NAMALWA (cell line): ENCODE data around the gene C16orf78.

ENCODE experiments used
- DNase-seq: peaks from one replicate; pipeline ENCODE4 v3.0.0-alpha.2; 2015; ENCODE audit warnings: low spot score

The C16orf78 gene, protein sequence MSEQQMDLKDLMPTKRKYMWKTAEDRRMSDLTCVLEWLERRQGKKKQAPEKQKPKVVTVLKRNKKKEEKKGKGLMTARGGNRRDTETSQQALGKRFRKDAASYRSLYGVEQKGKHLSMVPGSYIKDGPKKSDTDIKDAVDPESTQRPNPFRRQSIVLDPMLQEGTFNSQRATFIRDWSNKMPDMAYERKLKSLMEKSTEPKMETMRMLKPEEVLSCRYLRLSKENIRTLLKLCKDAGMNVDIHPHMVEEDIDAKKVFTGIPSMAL

DNA sequence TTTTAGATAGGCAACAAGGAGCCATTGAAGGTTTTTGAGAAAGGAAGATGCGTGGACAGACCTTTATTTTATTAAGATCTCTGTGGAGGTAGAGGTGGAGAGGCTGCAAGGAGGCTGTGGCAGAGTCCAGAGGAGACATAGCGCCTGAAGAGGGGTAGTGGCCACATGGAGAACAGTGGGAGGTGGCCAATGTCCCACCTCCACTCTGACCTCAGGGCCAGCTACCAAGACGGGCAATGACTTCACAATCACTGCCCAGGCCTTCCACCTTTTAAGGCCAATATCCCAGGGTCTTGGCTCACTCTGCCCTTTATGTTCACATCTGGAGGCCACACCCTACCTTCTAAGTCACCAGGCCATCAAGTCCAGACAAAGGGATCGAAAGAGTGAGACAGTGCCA, at the start of gene C16orf78:
Gene C16orf78, plus strand, starts transcription at position 301 of the 400 bp plus-strand sequence. CDS start 136 bp downstream, outside the sequence.
- no peak for DNase-seq

DNA sequence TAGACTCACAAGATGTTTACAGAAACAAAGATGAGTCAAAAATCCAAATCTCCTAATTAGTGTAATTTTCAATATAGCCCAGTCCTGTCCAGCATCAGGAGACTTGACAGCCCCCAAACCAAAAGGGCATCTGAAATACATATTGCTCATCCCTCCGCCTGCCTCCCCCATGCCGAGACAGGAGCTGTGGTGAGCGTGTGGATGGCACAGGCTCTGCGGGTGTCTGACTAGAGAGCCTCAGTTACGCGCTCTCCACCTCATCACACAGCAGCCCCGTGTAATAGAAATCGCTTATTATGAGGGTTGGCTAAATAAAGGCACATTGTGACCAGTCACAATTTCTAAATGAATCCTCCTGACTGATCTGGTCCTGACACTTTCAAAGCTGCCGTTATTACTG, 48.9 kb upstream of the C16orf78 start:
- DNase-seq = no peak

DNA sequence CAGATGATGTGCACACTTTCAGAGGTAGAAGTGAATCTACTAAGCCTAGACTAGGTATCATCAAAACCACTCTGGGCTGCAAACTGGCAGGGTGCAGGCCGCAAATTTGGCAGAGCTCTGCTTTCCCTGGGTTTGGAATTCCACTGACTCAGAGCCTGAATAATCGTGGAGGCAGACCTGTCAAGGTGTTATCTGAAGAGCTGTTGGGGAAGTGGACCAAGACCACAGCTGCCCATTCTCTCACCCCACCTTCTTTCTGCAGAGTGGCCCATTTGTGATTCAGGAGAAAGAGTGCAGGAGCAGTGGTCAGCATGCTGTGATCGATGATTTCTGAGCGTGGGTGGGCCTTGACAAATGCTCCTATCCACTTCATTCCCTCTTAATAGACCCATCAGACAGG, 46.1 kb upstream of the C16orf78 start:
- DNase-seq = no peak

DNA sequence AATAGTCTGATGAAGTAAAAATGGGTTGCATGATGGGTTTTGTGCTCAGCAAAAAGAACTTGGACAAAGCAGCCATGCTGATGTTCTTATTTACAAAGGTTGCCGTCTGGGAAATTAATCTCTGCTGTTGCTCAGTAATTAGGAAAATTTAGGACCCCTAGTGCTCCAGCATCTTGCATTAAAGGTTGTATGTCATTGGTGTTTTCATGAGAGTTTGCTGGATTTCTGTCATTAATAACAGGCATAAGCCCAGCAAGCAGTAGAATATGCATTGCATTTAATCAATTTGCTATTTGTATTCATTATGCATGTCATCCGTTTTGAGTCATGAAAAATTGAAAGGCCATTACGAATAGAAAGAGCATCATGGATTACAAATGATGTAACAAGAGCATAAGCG, 45.3 kb upstream of the C16orf78 start:
- no peak for DNase-seq

DNA sequence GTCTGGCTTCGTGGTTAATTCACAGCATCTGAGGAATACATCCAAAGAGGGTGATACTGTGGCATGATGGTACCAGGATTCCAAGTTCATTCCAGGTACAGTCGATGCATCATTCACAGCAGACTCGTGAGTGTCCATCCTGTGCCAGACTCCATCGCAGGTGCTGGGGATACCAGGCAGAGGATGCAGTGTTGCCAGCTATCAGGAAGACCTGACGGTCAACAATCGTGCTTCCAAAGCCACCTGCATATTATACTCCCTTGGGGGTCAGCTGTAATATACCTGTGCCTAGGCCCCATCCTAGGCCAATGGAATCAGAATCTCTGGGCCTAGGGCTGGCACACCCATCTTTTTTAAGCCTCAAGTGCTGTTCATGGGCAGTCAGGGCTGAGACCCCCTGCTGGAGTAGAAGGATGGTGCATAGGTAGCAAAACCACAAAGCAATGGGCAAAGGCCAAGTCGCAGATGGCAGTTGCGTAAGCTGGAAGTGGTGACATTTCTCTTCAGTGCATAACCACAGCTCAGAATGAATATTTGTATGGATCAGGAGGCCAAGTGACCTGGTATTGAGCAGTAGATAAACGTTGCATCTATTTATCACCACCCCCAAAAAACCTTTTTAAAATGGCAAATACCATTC, 42.9 kb upstream of the C16orf78 start:
- no peak for DNase-seq

DNA sequence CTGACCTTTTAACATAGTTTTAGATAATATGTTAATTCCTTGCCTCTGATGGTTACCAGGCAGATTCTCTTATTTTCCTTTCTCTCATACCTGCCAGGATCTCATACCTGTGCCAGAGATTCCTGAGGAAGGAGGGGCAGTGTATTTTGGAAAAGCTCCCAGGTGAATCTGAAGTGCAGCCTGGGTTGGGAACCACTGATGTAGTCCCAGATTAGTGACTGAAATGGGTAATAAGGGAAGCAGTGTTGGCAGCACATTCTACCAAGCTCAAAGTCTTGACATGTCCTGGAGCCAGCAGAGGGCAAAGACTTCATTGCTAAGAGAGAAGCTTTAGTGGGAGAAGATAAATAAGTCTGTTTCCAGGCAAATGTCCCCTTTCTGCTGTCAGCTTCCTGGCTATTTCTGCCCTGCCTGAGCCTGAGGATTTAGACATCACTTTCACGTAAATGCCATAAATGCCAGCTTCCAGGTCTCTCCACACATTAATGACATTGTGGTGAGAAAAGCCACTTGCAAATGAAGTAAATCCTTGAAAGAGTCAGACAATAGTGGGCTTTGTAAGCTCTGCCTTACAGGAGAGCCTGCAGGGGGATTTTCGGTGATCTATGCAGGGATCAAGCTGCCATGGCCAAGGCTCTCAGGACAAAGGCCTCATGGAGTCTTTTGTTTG, 40.9 kb upstream of the C16orf78 start:
- DNase-seq = no peak

DNA sequence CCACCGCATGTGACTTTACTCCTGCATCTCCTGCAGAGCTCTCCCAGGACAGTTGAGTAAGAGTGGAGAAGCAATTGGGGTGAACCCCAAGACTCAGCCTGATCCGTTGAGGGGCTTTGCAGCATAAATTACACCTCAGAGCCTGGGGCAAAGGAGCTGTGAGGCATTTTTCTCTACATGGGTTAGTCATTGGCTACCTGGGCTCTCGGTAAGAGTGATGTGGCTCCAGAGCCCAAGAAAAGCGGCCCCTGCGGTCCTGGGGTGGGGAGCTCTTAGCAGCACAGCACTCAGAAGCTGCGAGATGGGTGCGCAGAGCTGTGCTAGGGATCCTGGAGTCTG, 40.4 kb upstream of the C16orf78 start:
- DNase-seq = no peak

DNA sequence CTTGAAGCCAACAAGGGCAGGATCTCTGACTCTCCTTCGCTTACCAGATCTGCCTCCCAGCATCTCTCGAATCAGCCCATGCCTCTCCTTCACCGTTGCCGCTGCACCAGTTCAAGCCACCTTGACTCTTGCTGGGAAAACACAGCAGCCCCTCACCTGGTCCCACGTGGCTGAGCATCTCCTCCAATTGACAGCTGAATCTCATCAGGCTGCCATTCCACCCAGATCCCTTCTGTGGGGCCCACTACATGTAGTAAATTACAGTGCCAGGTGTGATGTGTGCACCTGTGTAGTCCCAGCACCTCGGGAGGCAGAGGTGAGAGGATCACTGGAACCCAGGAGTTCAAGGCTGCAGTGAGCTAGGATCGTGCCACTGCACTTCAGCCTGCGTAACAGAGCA, 37.8 kb upstream of the C16orf78 start:
- no peak for DNase-seq

DNA sequence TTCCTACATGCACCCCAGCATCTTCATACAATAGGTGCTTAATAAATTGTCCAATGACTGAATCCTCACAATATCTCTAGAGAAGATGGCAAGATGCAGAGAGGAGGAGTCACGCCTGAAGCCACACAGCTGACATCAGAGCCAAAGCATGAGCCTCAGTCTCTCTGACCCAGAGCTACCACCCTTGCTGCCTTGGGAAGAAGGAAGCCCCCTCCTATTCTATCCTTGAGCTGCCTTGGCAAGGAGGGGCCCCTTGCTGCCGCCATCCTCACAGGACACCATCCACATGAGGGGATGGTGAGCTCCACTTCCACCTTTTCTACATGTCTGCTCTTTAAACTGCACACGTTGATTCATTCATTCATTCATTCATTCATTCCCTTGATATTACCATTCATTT, 37.0 kb upstream of the C16orf78 start:
- DNase-seq = no peak

DNA sequence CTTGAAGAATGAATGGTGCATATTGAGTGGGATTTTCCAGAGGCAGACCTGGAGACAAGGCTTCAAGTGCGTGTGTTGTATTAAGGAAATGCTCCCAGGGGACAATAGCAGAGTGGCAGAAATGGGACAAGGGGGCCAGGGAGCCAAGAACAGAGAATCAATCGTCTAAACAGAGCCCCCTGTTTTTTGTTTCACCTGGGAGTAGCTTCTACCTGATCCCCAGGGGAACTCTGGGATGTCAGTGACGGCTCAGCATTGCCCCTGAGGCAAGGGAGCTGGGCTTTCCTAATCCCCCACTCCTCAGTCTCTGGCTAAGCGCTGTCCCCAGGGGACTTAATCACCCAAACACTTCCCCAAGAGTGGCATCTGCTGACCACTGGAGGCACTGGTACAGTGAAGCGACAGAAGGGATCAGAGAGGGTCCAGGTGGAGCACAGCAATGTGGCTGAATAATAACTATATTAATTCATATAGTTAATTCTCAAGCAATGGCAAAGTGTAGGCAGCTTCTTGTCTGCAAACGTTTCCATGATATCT, 35.7 kb upstream of the C16orf78 start:
- DNase-seq = no peak

DNA sequence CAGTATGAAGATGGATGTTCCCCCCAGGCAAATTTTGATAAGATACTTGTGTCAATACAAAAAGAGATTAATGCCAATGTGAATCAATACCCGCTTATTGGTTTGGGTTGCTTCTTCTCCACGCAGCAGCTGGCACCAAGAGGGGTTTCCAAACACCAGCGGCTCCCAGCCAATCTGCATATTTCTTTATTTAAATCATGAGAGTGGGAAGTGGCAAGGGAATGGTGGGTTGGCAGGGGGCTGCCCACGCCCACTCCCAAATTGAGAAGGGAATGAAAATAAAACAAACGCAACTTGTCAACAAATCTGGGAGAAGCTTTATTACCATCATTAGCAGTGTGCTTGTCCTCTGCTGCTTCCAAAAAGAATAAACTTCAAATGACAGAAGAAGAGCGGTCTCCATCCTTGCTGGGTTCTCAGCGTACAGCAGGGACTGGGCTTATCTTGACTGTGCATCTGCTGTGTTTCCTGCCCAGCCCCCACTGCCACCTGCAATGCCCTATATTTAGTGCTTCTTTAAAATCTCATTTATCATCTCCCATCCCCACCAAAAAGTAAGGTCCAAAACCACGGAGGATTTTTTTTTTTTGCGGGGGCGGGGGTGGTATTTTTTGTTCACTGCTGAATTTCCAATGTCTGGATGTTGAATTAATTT, 34.9 kb upstream of the C16orf78 start:
- no peak for DNase-seq

DNA sequence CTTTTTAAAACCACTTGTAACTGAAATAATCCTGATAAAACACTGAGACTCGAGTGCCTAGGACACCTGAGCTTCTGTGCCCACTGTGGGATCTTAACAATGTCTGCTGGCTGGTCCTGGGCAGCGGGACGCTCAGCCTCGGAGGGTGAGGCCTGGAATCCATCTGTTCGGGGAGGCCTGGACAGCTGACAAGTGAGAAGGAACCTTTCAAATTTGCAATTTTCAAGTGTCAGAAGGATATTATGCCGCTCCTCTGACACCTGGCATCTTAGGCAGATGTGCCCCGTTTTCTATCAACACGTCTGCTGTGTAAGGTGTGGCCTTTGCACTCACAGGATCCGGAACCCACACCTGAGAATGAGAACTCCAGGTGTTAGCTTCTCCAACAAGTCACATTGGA, 33.1 kb upstream of the C16orf78 start:
- no peak for DNase-seq

DNA sequence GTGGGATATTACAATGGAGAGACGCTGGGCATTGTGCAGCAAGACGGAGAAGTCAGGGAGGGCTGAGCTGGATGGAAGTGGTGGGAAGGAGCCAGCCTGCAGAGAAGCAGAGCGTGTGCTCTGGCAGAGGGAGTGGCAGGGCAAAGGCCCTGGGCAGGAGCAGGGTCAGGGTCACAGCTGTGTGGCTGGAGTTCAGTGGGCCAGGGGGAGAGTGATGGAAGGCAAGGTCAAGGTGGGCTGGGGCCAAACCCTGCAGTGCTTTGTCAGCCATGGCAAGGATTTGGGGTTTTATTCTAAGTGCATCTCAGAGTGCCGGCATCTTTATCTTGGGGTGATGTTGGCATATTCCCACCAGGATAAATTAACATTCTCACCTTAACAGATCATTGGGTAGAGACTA, 31.9 kb upstream of the C16orf78 start:
- DNase-seq = no peak

DNA sequence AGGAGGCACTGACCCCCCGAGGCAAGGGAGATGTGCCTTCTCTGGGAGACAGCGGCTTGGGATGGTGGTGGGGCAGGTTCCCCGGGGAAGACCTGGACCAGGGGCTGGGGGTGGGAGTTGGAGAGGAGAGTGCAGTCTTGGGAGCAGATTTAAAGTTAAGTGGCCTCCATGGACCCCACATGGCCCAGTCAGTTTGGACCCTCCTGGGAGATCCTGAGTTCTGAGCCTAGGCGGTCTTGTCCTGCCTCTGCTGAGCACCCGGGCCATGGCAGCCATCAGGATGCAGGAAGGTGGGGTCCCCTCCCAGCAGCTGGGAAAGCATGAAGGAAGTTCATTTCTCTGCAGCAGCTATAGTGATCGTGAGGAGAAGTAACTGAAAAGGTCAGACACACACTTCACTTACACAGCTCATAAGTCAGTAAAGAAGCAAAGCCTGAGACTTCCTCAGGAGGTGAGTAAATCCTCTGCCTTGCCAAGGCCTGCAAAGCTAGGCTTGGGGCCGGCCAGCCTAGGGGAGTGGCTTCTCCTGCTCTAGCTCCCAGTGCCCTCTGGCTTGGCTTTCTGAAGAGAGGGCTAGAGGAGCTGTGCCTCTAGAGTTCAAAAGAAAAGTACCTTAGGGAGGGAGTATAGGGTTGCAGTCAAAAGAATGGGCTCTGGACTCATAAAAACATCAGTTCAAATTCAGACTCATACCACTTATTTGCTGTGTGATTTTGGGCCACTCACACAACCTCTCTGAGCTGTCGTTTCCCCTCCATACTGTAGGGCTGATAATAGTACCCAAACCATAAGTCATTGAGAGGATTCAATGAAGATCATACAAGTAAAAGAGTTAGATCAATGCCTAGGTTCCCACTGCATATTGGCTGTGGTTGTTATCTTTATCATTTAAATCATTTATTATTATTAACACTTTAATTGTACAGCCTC, 31.0 kb upstream of the C16orf78 start:
- no peak for DNase-seq

DNA sequence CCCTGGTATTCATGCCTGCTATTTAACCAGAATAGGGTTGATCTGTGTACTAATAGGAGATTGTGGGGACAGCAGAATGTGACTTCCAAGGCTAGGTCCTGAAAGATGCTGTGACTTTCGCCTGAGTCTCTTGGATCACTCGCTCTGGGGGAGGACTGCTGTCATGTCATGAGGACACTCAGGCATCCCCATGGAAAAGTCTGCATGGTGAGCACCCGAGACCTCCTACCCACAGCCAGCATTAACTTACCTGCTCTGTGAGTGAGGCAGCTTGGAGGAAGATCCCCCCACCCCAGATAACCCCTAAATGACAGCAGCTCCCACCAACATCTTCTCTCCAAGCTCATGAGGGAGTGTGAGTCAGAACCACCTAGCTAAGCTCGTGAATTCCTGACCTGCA, 30.3 kb upstream of the C16orf78 start:
- DNase-seq = no peak

DNA sequence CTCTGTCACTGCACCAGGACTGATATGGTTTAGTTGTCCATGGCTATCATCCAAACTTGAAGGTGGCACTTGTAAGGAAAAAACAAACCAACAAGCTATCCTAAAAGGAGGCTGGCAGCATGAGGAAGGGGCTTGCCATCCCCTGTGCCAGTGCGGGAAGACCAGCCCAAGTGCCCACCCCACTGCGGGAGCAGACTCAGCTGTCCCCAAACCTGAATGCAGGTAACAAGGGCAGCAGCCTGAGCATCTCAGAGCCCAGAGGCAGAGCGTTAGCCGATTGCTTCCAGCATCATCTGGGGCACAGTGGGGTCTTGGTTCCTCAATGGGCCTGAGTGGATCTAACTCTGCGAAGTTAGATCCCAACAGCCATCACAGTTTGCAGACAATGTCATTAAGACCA, 29.2 kb upstream of the C16orf78 start:
- DNase-seq = no peak

DNA sequence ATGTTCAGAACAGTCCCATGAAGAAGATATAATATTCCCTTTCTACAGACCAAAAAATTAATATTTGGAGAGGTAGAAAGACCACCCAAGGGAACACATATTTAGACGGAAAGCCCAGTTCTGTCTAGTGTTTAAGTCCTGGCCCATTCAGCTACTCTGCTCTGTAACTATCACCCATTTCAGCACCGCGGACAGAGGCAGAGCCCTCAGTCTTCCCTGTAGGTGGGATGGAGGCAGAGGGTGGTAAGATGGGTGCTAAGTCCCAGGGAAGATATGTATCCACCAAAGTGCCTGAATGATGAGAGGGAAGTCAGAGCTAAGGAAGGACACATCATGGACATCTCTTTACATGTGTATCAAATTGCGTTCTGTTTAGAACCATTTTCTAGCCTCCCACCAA, 27.8 kb upstream of the C16orf78 start:
- peak; percentile 31 for DNase-seq

DNA sequence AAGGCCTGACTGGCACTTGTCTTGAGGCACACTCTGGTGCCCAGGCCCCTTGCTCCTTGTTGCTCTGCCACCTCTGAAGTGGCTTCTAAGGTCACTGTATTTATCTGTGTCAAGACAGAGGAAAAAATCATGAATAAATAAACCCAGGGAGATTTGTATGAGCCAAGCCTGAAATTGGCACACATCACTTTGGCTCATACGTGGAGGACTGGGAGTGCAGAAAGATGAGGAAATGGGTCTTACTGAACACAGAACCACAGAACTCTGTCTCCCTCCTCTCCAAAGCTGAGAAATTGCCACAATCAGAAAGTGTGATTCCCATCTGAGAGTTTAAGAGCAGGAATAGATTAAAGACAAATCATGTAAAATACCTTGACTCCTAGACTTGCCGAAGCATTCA, 27.1 kb upstream of the C16orf78 start:
- no peak for DNase-seq

DNA sequence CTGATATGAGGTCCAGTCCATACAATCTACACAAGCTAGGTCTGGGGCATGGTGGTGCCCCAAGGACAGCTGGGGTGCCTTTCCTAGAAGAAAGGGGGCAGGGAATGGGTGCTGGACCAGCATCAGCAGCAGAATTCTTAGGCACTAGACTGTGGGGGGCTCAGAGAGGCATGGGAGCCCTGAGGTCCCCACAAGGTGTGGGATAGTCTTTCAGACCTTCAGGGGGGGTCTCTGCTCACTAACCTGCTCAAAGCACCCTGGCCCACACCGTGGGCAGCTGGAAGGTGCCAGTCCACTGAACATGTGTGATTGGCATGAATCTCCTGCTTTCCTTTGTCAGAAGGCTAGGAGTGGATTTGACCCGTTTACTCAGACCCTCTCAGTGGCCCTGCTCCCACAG, 26.1 kb upstream of the C16orf78 start:
- DNase-seq = no peak

DNA sequence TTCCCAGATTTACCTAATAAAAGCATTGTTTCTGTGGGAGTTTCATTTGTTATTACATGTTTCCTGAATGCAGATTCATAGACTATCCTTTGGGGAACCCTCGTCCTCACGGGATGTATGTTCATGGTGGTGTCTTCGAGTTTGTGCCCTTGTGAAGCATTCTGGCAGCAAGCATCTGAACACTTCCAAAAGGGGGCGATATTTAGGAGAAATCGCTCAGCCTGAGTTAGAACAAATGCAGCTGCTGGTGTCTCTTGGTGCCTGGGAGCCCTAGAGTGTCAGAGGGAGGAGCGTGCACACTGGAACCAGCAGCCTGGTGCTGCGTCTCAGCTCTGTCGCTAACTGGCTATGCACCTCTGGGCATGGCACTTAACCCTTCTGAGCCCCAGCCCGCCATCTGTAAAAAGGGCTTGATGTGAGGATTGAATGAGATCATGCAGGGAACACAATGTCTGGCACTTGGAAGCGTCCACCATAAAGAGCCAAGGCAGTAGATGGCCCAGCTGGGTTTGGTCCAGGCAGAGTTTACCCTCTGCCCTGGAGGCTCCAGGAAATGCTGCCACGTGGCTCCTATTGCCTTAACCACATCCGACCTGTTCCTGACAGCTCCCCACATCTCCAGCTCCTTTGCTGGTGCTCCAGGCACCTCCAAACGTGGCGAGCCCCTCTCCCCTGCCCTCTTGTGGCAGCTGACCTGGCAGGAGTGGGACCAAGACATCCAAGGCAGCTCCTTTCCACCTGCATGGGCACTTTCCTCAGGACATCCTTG, 25.0 kb upstream of the C16orf78 start:
- peak; percentile 24 for DNase-seq
